Stimulated activated effector memory CD8-positive, alpha-beta T cell treated with anti-CD3 and anti-CD28 coated beads, Interleukin-12 subunit alpha, Interleukin-12 subunit beta, amount 100 ng/mL, for 72 hours (primary cell): Measurements from ENCODE around the gene DDAH1.
A peak's percentile ranks its signal among the peaks of the same experiment; 100 is the strongest.

ENCODE experiments used
- ATAC-seq: fragments of 150-1000 bp; cut with Tn5 transposase; 2 replicates; pipeline ENCODE4 v1.10.0; 2021
- DNase-seq, 2 donors: peaks; one replicate each; pipeline ENCODE4 v3.0.0; 2021 to 2022; ENCODE audit warnings: low spot score in 2 of 2
- H3K27ac Mint-ChIP-seq: one replicate; pipeline ENCODE4 v1.8.0; 2022; ENCODE audit warnings: mild to moderate bottlenecking, mixed read lengths
- H3K36me3 Mint-ChIP-seq: one replicate; pipeline ENCODE4 v1.8.0; 2022; ENCODE audit warnings: mild to moderate bottlenecking, mixed read lengths
- H3K4me1 Mint-ChIP-seq: one replicate; pipeline ENCODE4 v1.8.0; 2022; ENCODE audit warnings: mixed read lengths
- H3K4me3 Mint-ChIP-seq: one replicate; pipeline ENCODE4 v1.8.0; 2022; ENCODE audit warnings: mild to moderate bottlenecking, mixed read lengths
- H3K9me3 Mint-ChIP-seq: one replicate; pipeline ENCODE4 v1.8.0; 2022; ENCODE audit warnings: mixed read lengths

The DDAH1 gene

GRCh38 chr1:85460555-85461088 lies 4.3 kb downstream of the DDAH1 start:
- Mint-ChIP-seq H3K9me3 (no peaks in the 10 kb centered on the region), H3K36me3 (no peaks in the 10 kb centered on the region), H3K4me3 (no peak overlapping the region), H3K4me1 (no peaks in the 10 kb centered on the region), H3K27ac (no peak overlapping the region)
- DNase-seq: no peak
- no peak for ATAC-seq

- no peak overlapping the region for H3K27ac Mint-ChIP-seq
- no peak for ATAC-seq
- H3K36me3 Mint-ChIP-seq: no peaks in the 10 kb centered on the region
- H3K4me3 Mint-ChIP-seq: no peak overlapping the region
- no peaks in the 10 kb centered on the region for H3K4me1 Mint-ChIP-seq
- DNase-seq: no peak
- no peaks in the 10 kb centered on the region for H3K9me3 Mint-ChIP-seq
Observed at GRCh38 chr1:85459290-85459689, 5.7 kb downstream of the DDAH1 start.

GRCh38 chr1:85454214-85454613 lies 10.7 kb downstream of the DDAH1 start:
- H3K4me1 Mint-ChIP-seq: no peaks in the 10 kb centered on the region
- no peak overlapping the region for H3K27ac Mint-ChIP-seq
- no peaks in the 10 kb centered on the region for H3K9me3 Mint-ChIP-seq
- H3K4me3 Mint-ChIP-seq: no peak overlapping the region
- no peaks in the 10 kb centered on the region for H3K36me3 Mint-ChIP-seq
- DNase-seq: no peak
- no peak for ATAC-seq

GRCh38 chr1:85453640-85454194 lies 11.2 kb downstream of the DDAH1 start:
- Mint-ChIP-seq H3K36me3 (no peaks in the 10 kb centered on the region), H3K4me1 (no peaks in the 10 kb centered on the region), H3K27ac (no peak overlapping the region), H3K4me3 (no peak overlapping the region), H3K9me3 (no peaks in the 10 kb centered on the region)
- DNase-seq: no peak
- no peak for ATAC-seq

GRCh38 chr1:85452948-85453347 lies 12.0 kb downstream of the DDAH1 start:
- Mint-ChIP-seq H3K4me3 (no peak overlapping the region), H3K36me3 (no peaks in the 10 kb centered on the region), H3K9me3 (no peaks in the 10 kb centered on the region), H3K27ac (no peak overlapping the region), H3K4me1 (no peaks in the 10 kb centered on the region)
- ATAC-seq (no peak), DNase-seq (no peak)

- no peaks in the 10 kb centered on the region for H3K4me1 Mint-ChIP-seq
- no peak for ATAC-seq
- no peaks in the 10 kb centered on the region for H3K9me3 Mint-ChIP-seq
- no peak for DNase-seq
- H3K4me3 Mint-ChIP-seq: no peak overlapping the region
- H3K27ac Mint-ChIP-seq: no peak overlapping the region
- no peaks in the 10 kb centered on the region for H3K36me3 Mint-ChIP-seq
Observed at GRCh38 chr1:85451236-85451830, 13.6 kb downstream of the DDAH1 start.

- H3K27ac Mint-ChIP-seq: no peak overlapping the region
- DNase-seq (no peak), ATAC-seq (no peak)
- no peak overlapping the region for H3K4me3 Mint-ChIP-seq
- H3K4me1 Mint-ChIP-seq: no peaks in the 10 kb centered on the region
- no peaks in the 10 kb centered on the region for H3K9me3 Mint-ChIP-seq
- no peaks in the 10 kb centered on the region for H3K36me3 Mint-ChIP-seq
Observed at GRCh38 chr1:85450832-85451231, 14.1 kb downstream of the DDAH1 start.

- ATAC-seq (no peak), DNase-seq (no peak)
- Mint-ChIP-seq H3K4me1 (no peaks in the 10 kb centered on the region), H3K36me3 (no peaks in the 10 kb centered on the region), H3K27ac (no peak overlapping the region), H3K9me3 (no peaks in the 10 kb centered on the region), H3K4me3 (no peak overlapping the region)
Observed at GRCh38 chr1:85449356-85449755, 15.6 kb downstream of the DDAH1 start.

- ATAC-seq: no peak
- H3K4me1 Mint-ChIP-seq: no peaks in the 10 kb centered on the region
- no peak for DNase-seq
- no peak overlapping the region for H3K4me3 Mint-ChIP-seq
- H3K9me3 Mint-ChIP-seq: no peaks in the 10 kb centered on the region
- no peaks in the 10 kb centered on the region for H3K36me3 Mint-ChIP-seq
- H3K27ac Mint-ChIP-seq: no peak overlapping the region
Observed at GRCh38 chr1:85448358-85448757, 16.6 kb downstream of the DDAH1 start.

GRCh38 chr1:85447006-85447943 lies 17.7 kb downstream of the DDAH1 start:
- DNase-seq (no peak), ATAC-seq (no peak)
- no peaks in the 10 kb centered on the region for H3K9me3 Mint-ChIP-seq
- H3K36me3 Mint-ChIP-seq: no peaks in the 10 kb centered on the region
- H3K4me3 Mint-ChIP-seq: no peak overlapping the region
- H3K27ac Mint-ChIP-seq: no peak overlapping the region
- no peaks in the 10 kb centered on the region for H3K4me1 Mint-ChIP-seq

- Mint-ChIP-seq H3K27ac (no peak overlapping the region), H3K4me1 (no peaks in the 10 kb centered on the region), H3K36me3 (no peaks in the 10 kb centered on the region), H3K4me3 (no peak overlapping the region), H3K9me3 (no peaks in the 10 kb centered on the region)
- DNase-seq (no peak), ATAC-seq (peak; percentile 26)
Observed at GRCh38 chr1:85445906-85446305, 19.1 kb downstream of the DDAH1 start.

- no peak for ATAC-seq
- H3K4me3 Mint-ChIP-seq: no peak overlapping the region
- H3K27ac Mint-ChIP-seq: no peak overlapping the region
Observed at GRCh38 chr1:85444381-85444780, 20.6 kb downstream of the DDAH1 start.

GRCh38 chr1:85440612-85441011 lies 24.3 kb downstream of the DDAH1 start:
- no peaks in the 10 kb centered on the region for H3K9me3 Mint-ChIP-seq
- no peak overlapping the region for H3K27ac Mint-ChIP-seq
- no peak overlapping the region for H3K4me3 Mint-ChIP-seq
- no peak for DNase-seq
- no peaks in the 10 kb centered on the region for H3K4me1 Mint-ChIP-seq
- H3K36me3 Mint-ChIP-seq: no peaks in the 10 kb centered on the region
- no peak for ATAC-seq

More at GRCh38 chr1:85444381-85444780, 20.6 kb downstream of the DDAH1 start:
- H3K36me3 Mint-ChIP-seq: no peaks in the 10 kb centered on the region
- DNase-seq: no peak
- H3K4me1 Mint-ChIP-seq: no peaks in the 10 kb centered on the region
- H3K9me3 Mint-ChIP-seq: no peaks in the 10 kb centered on the region

- Mint-ChIP-seq H3K9me3 (no peaks in the 10 kb centered on the region), H3K4me1 (no peaks in the 10 kb centered on the region), H3K36me3 (no peaks in the 10 kb centered on the region), H3K4me3 (no peak overlapping the region), H3K27ac (no peak overlapping the region)
- DNase-seq (no peak), ATAC-seq (no peak)
Observed at GRCh38 chr1:85438353-85438752, 26.6 kb downstream of the DDAH1 start.

GRCh38 chr1:85437139-85437538 lies 27.8 kb downstream of the DDAH1 start:
- H3K4me1 Mint-ChIP-seq: no peaks in the 10 kb centered on the region
- H3K36me3 Mint-ChIP-seq: no peaks in the 10 kb centered on the region
- no peak for ATAC-seq
- no peak overlapping the region for H3K4me3 Mint-ChIP-seq
- no peak overlapping the region for H3K27ac Mint-ChIP-seq
- H3K9me3 Mint-ChIP-seq: no peaks in the 10 kb centered on the region
- no peak for DNase-seq

- Mint-ChIP-seq H3K4me3 (no peak overlapping the region), H3K4me1 (no peaks in the 10 kb centered on the region), H3K36me3 (no peaks in the 10 kb centered on the region), H3K27ac (no peak overlapping the region), H3K9me3 (peaks cover 2% of the 10 kb centered on the region)
- no peak for ATAC-seq
- no peak for DNase-seq
Observed at GRCh38 chr1:85433096-85433495, 31.9 kb downstream of the DDAH1 start.
